MM.1S (cell line): ENCODE results near the gene C6orf136.

ENCODE experiments used
- EZH2 ChIP-seq: fragments of 300-600 bp; sonication (generic); optimal IDR thresholded peaks from 2 replicates; pipeline ENCODE3; 2017; ENCODE audit warnings: low read depth, mild to moderate bottlenecking, antibody characterized with exemption, low read length, mixed read lengths
- EZH2phosphoT487 ChIP-seq: fragments of 300-600 bp; sonication (generic); IDR thresholded peaks from 2 replicates; pipeline ENCODE4 v1.6.1; 2018; ENCODE audit warnings: antibody characterized with exemption, low read length
- TF ChIP-seq, protein P1 (sequence below): fragments of 300-600 bp; sonication (generic); IDR thresholded peaks from 2 replicates; pipeline ENCODE4 v1.5.1; 2016; ENCODE audit warnings: antibody characterized with exemption, low read length, mixed read lengths

DNA sequence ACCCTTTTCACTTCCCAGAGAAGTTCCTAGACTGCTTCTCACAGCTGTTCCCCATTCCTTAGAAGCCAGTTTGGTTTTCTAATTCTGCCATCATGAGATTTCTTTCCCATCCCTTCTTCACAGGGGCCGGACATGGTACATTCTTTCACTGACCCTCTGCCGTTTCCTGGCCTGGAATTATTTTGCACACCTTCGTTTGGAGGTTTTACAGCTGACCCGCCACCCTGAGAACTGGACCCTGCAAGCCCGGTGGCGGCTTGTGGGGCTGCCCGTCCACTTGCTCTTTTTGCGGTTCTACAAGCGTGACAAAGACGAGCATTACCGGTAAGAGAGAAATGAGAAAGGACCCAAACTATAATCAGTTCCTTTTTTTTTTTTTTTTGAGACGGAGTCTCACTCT, 4.2 kb downstream of the C6orf136 start:
- TF ChIP-seq, protein P1, sequence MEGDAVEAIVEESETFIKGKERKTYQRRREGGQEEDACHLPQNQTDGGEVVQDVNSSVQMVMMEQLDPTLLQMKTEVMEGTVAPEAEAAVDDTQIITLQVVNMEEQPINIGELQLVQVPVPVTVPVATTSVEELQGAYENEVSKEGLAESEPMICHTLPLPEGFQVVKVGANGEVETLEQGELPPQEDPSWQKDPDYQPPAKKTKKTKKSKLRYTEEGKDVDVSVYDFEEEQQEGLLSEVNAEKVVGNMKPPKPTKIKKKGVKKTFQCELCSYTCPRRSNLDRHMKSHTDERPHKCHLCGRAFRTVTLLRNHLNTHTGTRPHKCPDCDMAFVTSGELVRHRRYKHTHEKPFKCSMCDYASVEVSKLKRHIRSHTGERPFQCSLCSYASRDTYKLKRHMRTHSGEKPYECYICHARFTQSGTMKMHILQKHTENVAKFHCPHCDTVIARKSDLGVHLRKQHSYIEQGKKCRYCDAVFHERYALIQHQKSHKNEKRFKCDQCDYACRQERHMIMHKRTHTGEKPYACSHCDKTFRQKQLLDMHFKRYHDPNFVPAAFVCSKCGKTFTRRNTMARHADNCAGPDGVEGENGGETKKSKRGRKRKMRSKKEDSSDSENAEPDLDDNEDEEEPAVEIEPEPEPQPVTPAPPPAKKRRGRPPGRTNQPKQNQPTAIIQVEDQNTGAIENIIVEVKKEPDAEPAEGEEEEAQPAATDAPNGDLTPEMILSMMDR: no peak
- TF ChIP-seq EZH2 (no peak), EZH2phosphoT487 (no peak)
